Measurements from ENCODE around the gene PIK3R2. TPM values are rescaled to one million over a fixed set of nuclear protein-coding genes. Genes with fewer than 3 reads are reported as not detected.

Gene PIK3R2
- total RNA-seq, 4 donors from 2014 or later = 14.4 to 33.0 (median 19.8) TPM

GRCh38 chr19:18216789-18217188, 63.8 kb downstream of the PIK3R2 start:
- H3K9me3 ChIP-seq = no peaks in the 10 kb centered on the region
- H3K4me3 ChIP-seq (replicated peaks in 1 of 3) = no peak overlapping the region
- no peak for TF ChIP-seq POLR2A (IDR thresholded peaks at IDR 0.05)
- no peak for TF ChIP-seq CTCF (IDR thresholded peaks at IDR 0.05)
- H3K4me1 ChIP-seq = peaks cover 0 to 9% of the 10 kb centered on the region in 2 donors
- H3K27ac ChIP-seq = no peak overlapping the region
- H3K36me3 ChIP-seq = no peaks in the 10 kb centered on the region
- no peaks in the 10 kb centered on the region for H3K27me3 ChIP-seq
- 91 to 93% methylated on average over 8 of the region's 8 CpGs for WGBS, 2 donors
- intact Hi-C loops (cut with DNase I) = no loop called here
- no peak for DNase-seq

GRCh38 chr19:18218159-18218558, 65.2 kb downstream of the PIK3R2 start:
- no peaks in the 10 kb centered on the region for H3K9me3 ChIP-seq
- intact Hi-C loops (cut with DNase I) = no loop called here
- DNase-seq = no peak

GRCh38 chr19:18218600-18218999, 65.6 kb downstream of the PIK3R2 start:
- intact Hi-C loops (cut with DNase I) = no loop called here
- Histone ChIP-seq H3K27me3 (no peaks in the 10 kb centered on the region), H3K36me3 (no peaks in the 10 kb centered on the region), H3K27ac (no peak overlapping the region), H3K9me3 (no peaks in the 10 kb centered on the region), H3K4me3 (replicated peaks in 1 of 3) (no peak overlapping the region), H3K4me1 (peaks cover 0 to 9% of the 10 kb centered on the region in 2 donors)
- whole genome bisulfite sequencing, 2 donors = 87 to 89% methylated on average over 3 of the region's 3 CpGs
- no peak for DNase-seq
- TF ChIP-seq POLR2A (IDR thresholded peaks at IDR 0.05) (no peak), CTCF (IDR thresholded peaks at IDR 0.05) (no peak)

More at GRCh38 chr19:18218159-18218558, 65.2 kb downstream of the PIK3R2 start:
- H3K27me3 ChIP-seq = no peaks in the 10 kb centered on the region
- WGBS, 2 donors = 88 to 89% methylated on average over 6 to 10 of the region's 17 CpGs
- no peaks in the 10 kb centered on the region for H3K36me3 ChIP-seq
- TF ChIP-seq POLR2A (IDR thresholded peaks at IDR 0.05) = no peak
- TF ChIP-seq CTCF (IDR thresholded peaks at IDR 0.05) = no peak
- H3K27ac ChIP-seq = no peak overlapping the region
- H3K4me1 ChIP-seq = peaks cover 0 to 9% of the 10 kb centered on the region in 2 donors
- H3K4me3 ChIP-seq (replicated peaks in 1 of 3) = no peak overlapping the region

Small RNAs within 50 kb of the gene (small RNA-seq; reads per million reads assigned to genes)
- not detected for gene IFI30

Other genes starting within 250 kb of the PIK3R2 start
- gene CCDC124, start 220.1 kb upstream of the PIK3R2 start, total RNA-seq = 10 to 100 TPM; 35.7 to 65.6 (median 51.9) TPM
- under 1 TPM in 1 of 4 donors, not detected in 3; 0.22 TPM for gene KCNN1, start 186.1 kb upstream of the PIK3R2 start, total RNA-seq
- gene ARRDC2, start 145.0 kb upstream of the PIK3R2 start, total RNA-seq = 100 to 1,000 TPM in 2 of 4 donors, 10 to 100 TPM in 2; 51.1 to 120 (median 82.8) TPM
- gene IL12RB1, start 66.2 kb upstream of the PIK3R2 start, total RNA-seq = 1 to 10 TPM in 1 of 4 donors, under 1 TPM in 1, not detected in 2; 0.93 to 1.1 TPM
- 1 to 10 TPM; 4.8 to 5.6 (median 5.0) TPM for gene MAST3, start 55.4 kb upstream of the PIK3R2 start, total RNA-seq
- gene IFI30, start 20.6 kb downstream of the PIK3R2 start, total RNA-seq = 10 to 100 TPM; 36.3 to 58.4 (median 40.1) TPM
- 10 to 100 TPM in 3 of 4 donors, 1 to 10 TPM in 1; 4.7 to 57.7 (median 29.3) TPM for gene MPV17L2, start 40.1 kb downstream of the PIK3R2 start, total RNA-seq
- gene RAB3A, start 50.9 kb downstream of the PIK3R2 start, total RNA-seq = 1 to 10 TPM in 2 of 4 donors, under 1 TPM in 1, not detected in 1; 0.40 to 2.5 (median 2.0) TPM
- 1 to 10 TPM in 1 of 4 donors, under 1 TPM in 2, not detected in 1; 0.27 to 1.4 (median 0.92) TPM for gene PDE4C, start 73.3 kb downstream of the PIK3R2 start, total RNA-seq
- 10 to 100 TPM in 1 of 4 donors, 1 to 10 TPM in 3; 5.7 to 17.0 (median 8.9) TPM for gene IQCN, start 121.3 kb downstream of the PIK3R2 start, total RNA-seq
- 100 to 1,000 TPM; 193 to 394 (median 316) TPM for gene JUND, start 128.5 kb downstream of the PIK3R2 start, total RNA-seq
- gene LSM4, start 169.9 kb downstream of the PIK3R2 start, total RNA-seq = 100 to 1,000 TPM in 2 of 4 donors, 10 to 100 TPM in 2; 55.2 to 203 (median 140) TPM
- 10 to 100 TPM; 23.5 to 44.0 (median 27.9) TPM for gene PGPEP1, start 187.4 kb downstream of the PIK3R2 start, total RNA-seq
- 1 to 10 TPM in 3 of 4 donors, not detected in 1; 3.7 to 9.9 (median 5.1) TPM for gene GDF15, start 233.0 kb downstream of the PIK3R2 start, total RNA-seq
- 1 to 10 TPM; 1.1 to 7.1 (median 2.2) TPM for gene LRRC25, start 244.5 kb downstream of the PIK3R2 start, total RNA-seq